H1 (cell line): ENCODE measurements around the gene SLC8A1. TPM values are rescaled to one million over a fixed set of nuclear protein-coding genes. Genes with fewer than 3 reads are reported as not detected.

Experiments used
- CTCF ChIA-PET: fragments of 300-600 bp; sonication (Branson Sonifier 250); formaldehyde crosslinking; loops from one replicate; lab custom pipeline; 2021; ENCODE audit not compliant: partially characterized antibody; lab: Charles Lee
- POLR2A ChIA-PET: fragments of 300-600 bp; sonication (Branson Sonifier 250); formaldehyde crosslinking; loops from one replicate; lab custom pipeline; 2021; ENCODE audit warnings: inconsistent platforms; ENCODE audit not compliant: partially characterized antibody; lab: Charles Lee
- DNase-seq, 2 experiments: peaks; one replicate each; pipeline versions ENCODE4 v3.0.0 to v3.0.0-alpha.2; 2010 to 2022; ENCODE audit warnings: low spot score in 2 of 2, low read depth in 1 of 2, mixed read lengths in 1 of 2
- FAIRE-seq: peaks from 2 replicates; lab custom pipeline; 2011; peaks lifted over from hg19 to GRCh38; lab: Jason Lieb, UNC
- H2AFZ ChIP-seq: 2 replicates; pipeline ENCODE4 v1.8.1; 2012; ENCODE audit warnings: low read length, inconsistent platforms
- H2AK5ac ChIP-seq: 2 replicates; pipeline ENCODE4 v1.6.1; 2013; ENCODE audit warnings: low read depth, low read length
- H2BK120ac ChIP-seq: replicated peaks from 2 replicates; pipeline ENCODE3; 2013; ENCODE audit warnings: low read depth, low read length, inconsistent platforms
- H2BK12ac ChIP-seq: 2 replicates; pipeline ENCODE4 v1.6.1; 2013; ENCODE audit warnings: low read depth, low read length
- H2BK15ac ChIP-seq: 2 replicates; pipeline ENCODE4 v1.6.1; 2013; ENCODE audit warnings: low read length
- H2BK20ac ChIP-seq: 2 replicates; pipeline ENCODE4 v1.6.1; 2013; ENCODE audit warnings: low read length
- H2BK5ac ChIP-seq: 2 replicates; pipeline ENCODE4 v1.6.1; 2013; ENCODE audit warnings: low read depth, low read length
- H3K14ac ChIP-seq: 2 replicates; pipeline ENCODE4 v1.6.1; 2013; ENCODE audit warnings: inconsistent platforms; ENCODE audit not compliant: insufficient read length
- H3K18ac ChIP-seq: 2 replicates; pipeline ENCODE4 v1.6.1; 2013; ENCODE audit warnings: low read length; ENCODE audit errors: extremely low read depth
- H3K23ac ChIP-seq: 2 replicates; pipeline ENCODE4 v1.6.1; 2013; ENCODE audit warnings: inconsistent platforms; ENCODE audit not compliant: insufficient read length
- H3K23me2 ChIP-seq: 2 replicates; pipeline ENCODE4 v1.6.1; 2013; ENCODE audit warnings: low read depth, low read length
- H3K27ac ChIP-seq: 2 replicates; pipeline ENCODE4 v1.6.1; 2011; ENCODE audit warnings: low read depth, low read length, inconsistent platforms
- H3K27me3 ChIP-seq, 4 experiments: replicated peaks in 1 of 4; 1 replicate in 1 of 4; 2 replicates in 3 of 4; pipeline versions ENCODE4 v1.6.1 to v1.8.1; 2011 to 2013; ENCODE audit warnings: low read length in 3 of 4, mild to moderate bottlenecking in 3 of 4, inconsistent platforms in 2 of 4, mixed read lengths in 2 of 4, moderate library complexity in 1 of 4; ENCODE audit not compliant: control insufficient read depth in 3 of 4, insufficient read depth in 3 of 4; ENCODE audit errors: extremely low read depth in 1 of 4
- H3K36me3 ChIP-seq, 4 experiments: 2 replicates each; pipeline versions ENCODE4 v1.6.1 to v1.8.1; 2011 to 2013; ENCODE audit warnings: mild to moderate bottlenecking in 4 of 4, low read length in 3 of 4, moderate library complexity in 2 of 4, control low read depth in 1 of 4, inconsistent platforms in 1 of 4; ENCODE audit not compliant: insufficient read depth in 4 of 4, control insufficient read depth in 2 of 4
- H3K4ac ChIP-seq: replicated peaks from 2 replicates; pipeline ENCODE3; 2013; ENCODE audit warnings: low read length, low read depth, mixed read lengths, inconsistent platforms; ENCODE audit not compliant: insufficient read length
- H3K4me1 ChIP-seq, 4 experiments: replicated peaks in 1 of 4; 1 replicate in 1 of 4; 2 replicates in 3 of 4; pipeline versions ENCODE4 v1.6.1 to v1.8.1; 2011 to 2013; ENCODE audit warnings: low read length in 3 of 4, inconsistent platforms in 2 of 4, mixed read lengths in 1 of 4; ENCODE audit not compliant: insufficient read depth in 4 of 4, control insufficient read depth in 3 of 4
- H3K4me2 ChIP-seq, 2 experiments: 2 replicates each; pipeline versions ENCODE4 v1.6.1 to v1.8.1; 2011 to 2013; ENCODE audit warnings: low read depth in 2 of 2, low read length in 2 of 2, control low read depth in 1 of 2, inconsistent platforms in 1 of 2, mild to moderate bottlenecking in 1 of 2; ENCODE audit not compliant: insufficient read depth in 1 of 2
- H3K4me3 ChIP-seq, 4 experiments: fragments of 200-600, 300-600 bp in 1 of 4; sonication (generic), shearing (Covaris generic), sonication (Bioruptor Twin) in 1 of 4; 2 replicates each; pipeline versions ENCODE4 v1.5.1 to v1.8.1; 2011 to 2016; ENCODE audit warnings: low read length in 4 of 4, low read depth in 3 of 4, control low read depth in 2 of 4, inconsistent platforms in 2 of 4, mild to moderate bottlenecking in 2 of 4, mixed read lengths in 1 of 4, moderate library complexity in 1 of 4; ENCODE audit not compliant: insufficient read depth in 2 of 4; ENCODE audit errors: extremely low read depth in 1 of 4
- H3K56ac ChIP-seq: replicated peaks from 2 replicates; pipeline ENCODE3; 2013; ENCODE audit warnings: low read depth, mild to moderate bottlenecking, mixed read lengths, low read length, inconsistent platforms; ENCODE audit not compliant: insufficient read length
- H3K79me1 ChIP-seq: 2 replicates; pipeline ENCODE4 v1.6.1; 2013; ENCODE audit warnings: low read depth, low read length, control low read depth
- H3K79me2 ChIP-seq, 2 experiments: 2 replicates each; pipeline versions ENCODE4 v1.6.1 to v1.8.1; 2012 to 2013; ENCODE audit warnings: low read length in 2 of 2, mild to moderate bottlenecking in 2 of 2, inconsistent platforms in 1 of 2; ENCODE audit not compliant: insufficient read depth in 2 of 2, control insufficient read depth in 1 of 2
- H3K9ac ChIP-seq, 4 experiments: replicated peaks in 1 of 4; 1 replicate in 1 of 4; 2 replicates in 3 of 4; pipeline versions ENCODE4 v1.6.1 to v1.8.1; 2011 to 2013; ENCODE audit warnings: low read depth in 3 of 4, low read length in 3 of 4, control low read depth in 2 of 4, mild to moderate bottlenecking in 2 of 4, moderate library complexity in 2 of 4, inconsistent platforms in 1 of 4; ENCODE audit errors: extremely low read depth in 1 of 4
- H3K9me3 ChIP-seq, 2 experiments: 2 replicates each; pipeline versions ENCODE4 v1.6.1 to v1.8.1; 2012 to 2013; ENCODE audit warnings: mild to moderate bottlenecking in 2 of 2, moderate library complexity in 2 of 2, control low read depth in 1 of 2, inconsistent platforms in 1 of 2, low read depth in 1 of 2, low read length in 1 of 2, mixed read lengths in 1 of 2; ENCODE audit not compliant: insufficient read depth in 2 of 2
- H4K20me1 ChIP-seq, 2 experiments: replicated peaks in 1 of 2; 2 replicates each; pipeline versions ENCODE3 to v1.8.1; 2011 to 2013; ENCODE audit warnings: inconsistent platforms in 2 of 2, low read length in 2 of 2, mild to moderate bottlenecking in 1 of 2; ENCODE audit not compliant: insufficient read depth in 2 of 2, control insufficient read depth in 1 of 2
- H4K5ac ChIP-seq: 2 replicates; pipeline ENCODE4 v1.6.1; 2013; ENCODE audit warnings: low read length, low read depth, mixed read lengths, inconsistent platforms; ENCODE audit not compliant: insufficient read length
- H4K8ac ChIP-seq: 2 replicates; pipeline ENCODE4 v1.8.0; 2013; ENCODE audit warnings: mild to moderate bottlenecking, moderate library complexity, low read length, inconsistent platforms; ENCODE audit not compliant: insufficient read depth; ENCODE audit errors: extremely low read depth
- H4K91ac ChIP-seq: replicated peaks from 2 replicates; pipeline ENCODE3; 2013; ENCODE audit warnings: low read length, mixed read lengths, inconsistent platforms; ENCODE audit not compliant: insufficient read length
- ATF3 ChIP-seq: IDR thresholded peaks from 2 replicates; pipeline ENCODE4 v1.6.1; 2011; ENCODE audit warnings: low read depth, mild to moderate bottlenecking, low read length; ENCODE audit not compliant: insufficient read depth
- BCL11A ChIP-seq, 2 experiments: IDR thresholded peaks; one replicate each; pipeline ENCODE4 v1.6.1; 2011; ENCODE audit warnings: low read depth in 2 of 2, low read length in 2 of 2, mild to moderate bottlenecking in 2 of 2
- FOSL1 ChIP-seq: IDR thresholded peaks from 2 replicates; pipeline ENCODE4 v1.6.1; 2011; ENCODE audit warnings: mild to moderate bottlenecking, low read depth, low read length, moderate library complexity; ENCODE audit not compliant: insufficient read depth
- JUND ChIP-seq: IDR thresholded peaks from 2 replicates; pipeline ENCODE4 v1.6.1; 2011; ENCODE audit warnings: mild to moderate bottlenecking, improper control_type of control experiment, low read length
- MAFK ChIP-seq: IDR thresholded peaks from 2 replicates; pipeline ENCODE4 v1.6.1; 2012; ENCODE audit warnings: low read depth, mild to moderate bottlenecking, improper control_type of control experiment, low read length
- SAP30 ChIP-seq: fragments of 300-600 bp; sonication (generic); IDR thresholded peaks from 2 replicates; pipeline ENCODE4 v1.7.1; 2012; ENCODE audit warnings: low read length, moderate library complexity, mild to moderate bottlenecking, inconsistent platforms; ENCODE audit not compliant: insufficient read depth, insufficient replicate concordance
- SIX5 ChIP-seq: IDR thresholded peaks from 2 replicates; pipeline ENCODE4 v1.6.1; 2011; ENCODE audit warnings: mild to moderate bottlenecking, low read depth, low read length
- SP4 ChIP-seq: IDR thresholded peaks from 2 replicates; pipeline ENCODE4 v1.6.1; 2012; ENCODE audit warnings: low read length, inconsistent platforms
- SRF ChIP-seq: IDR thresholded peaks from 2 replicates; pipeline ENCODE4 v1.6.1; 2011; ENCODE audit warnings: mild to moderate bottlenecking, low read depth, low read length, moderate library complexity
- TAF7 ChIP-seq: optimal IDR thresholded peaks from 2 replicates; pipeline ENCODE3; 2011; ENCODE audit warnings: low read depth, mild to moderate bottlenecking, inconsistent platforms, low read length, moderate library complexity, borderline replicate concordance
- YY1 ChIP-seq: IDR thresholded peaks from 2 replicates; pipeline ENCODE4 v1.6.1; 2011; ENCODE audit warnings: low read depth, mild to moderate bottlenecking, low read length
- WGBS, 2 experiments: shearing (Covaris generic) in 1 of 2; methylation state at CpG; one replicate each; pipeline versions ENCODE4 v1.1.6 to v1.1.7; 2013 to 2015; ENCODE audit warnings: low lambda C conversion rate in 2 of 2, mixed read lengths in 2 of 2, inconsistent platforms in 1 of 2, low coverage in 1 of 2, missing lambda C conversion rate in 1 of 2; ENCODE audit not compliant: insufficient replicate concordance in 2 of 2, insufficient coverage in 1 of 2, insufficient read length in 1 of 2; ENCODE audit errors: extremely low coverage in 1 of 2, missing lambda C conversion rate in 1 of 2; 5-methylcytosine and 5-hydroxymethylcytosine counted together
- polyA plus RNA-seq, 7 experiments: library from polyadenylated mRNA; depleted of rRNA in 3 of 7; stranded (reverse) in 5 of 7; unstranded in 2 of 7; fragments of >200 nt in 5 of 7; fragments of 200-250 nt in 2 of 7; gene quantifications; 1 replicate in 5 of 7; 2 replicates in 1 of 7; 4 replicates in 1 of 7; pipeline versions ENCODE4 v1.2.1 to v1.2.3, GENCODE V29; 2011 to 2013; ENCODE audit warnings: missing spikeins in 2 of 7, mixed read lengths in 2 of 7
- total RNA-seq: library from RNA; stranded (reverse); fragmentation: NEBNext Ultra II Directional; extraction: Animal tissue kit (Norgen Biotek cat#: 25700); gene quantifications from 2 replicates; pipeline ENCODE4 v1.2.1, GENCODE V29; 2021
- TF ChIP-seq, protein P1 (sequence below), 3 experiments: IDR thresholded peaks; 1 replicate in 2 of 3; 2 replicates in 1 of 3; pipeline versions ENCODE4 v1.5.1 to v1.6.1; 2011; ENCODE audit warnings: low read length in 3 of 3, mild to moderate bottlenecking in 3 of 3, inconsistent platforms in 2 of 3, low read depth in 1 of 3, moderate library complexity in 1 of 3; ENCODE audit not compliant: insufficient read depth in 1 of 3; ENCODE audit errors: control extremely low read depth in 1 of 3

Gene SLC8A1
- total and polyA plus RNA-seq, 2 of the 8 experiments (the other 6 are each of a cell fraction or from before 2014, with no cell fraction given) = 0.68 to 3.6 TPM

- no peak overlapping the region for H3K14ac ChIP-seq
- no peak overlapping the region for H2BK12ac ChIP-seq
- H3K4me3 ChIP-seq = no peak overlapping the region
- FAIRE-seq (no peak), DNase-seq (no peak)
- no peak overlapping the region for H3K4me2 ChIP-seq
- no peak overlapping the region for H2BK20ac ChIP-seq
- no peak overlapping the region for H3K18ac ChIP-seq
- no peaks in the 10 kb centered on the region for H3K36me3 ChIP-seq
- no peak overlapping the region for H2AK5ac ChIP-seq
- H3K4ac ChIP-seq = no peak overlapping the region
- no peak overlapping the region for H3K27ac ChIP-seq
- no peaks in the 10 kb centered on the region for H3K23me2 ChIP-seq
- H2BK120ac ChIP-seq = no peak overlapping the region
- H3K9me3 ChIP-seq = no peaks in the 10 kb centered on the region
- no peak overlapping the region for H2AFZ ChIP-seq
- H2BK5ac ChIP-seq = no peak overlapping the region
- H3K79me2 ChIP-seq = no peaks in the 10 kb centered on the region
- no peak overlapping the region for H3K23ac ChIP-seq
- ChIA-PET POLR2A (no interaction called here), CTCF (no interaction called here)
- H4K20me1 ChIP-seq = no peaks in the 10 kb centered on the region
- H4K8ac ChIP-seq = no peak overlapping the region
- no peak overlapping the region for H4K5ac ChIP-seq
- no peak overlapping the region for H3K9ac ChIP-seq
- H3K27me3 ChIP-seq = no peaks in the 10 kb centered on the region
- WGBS, 2 experiments = 89% methylated on average over 3 of the region's 3 CpGs; no CpG with 5 or more reads in 1 of the 2 experiments
- no peak overlapping the region for H4K91ac ChIP-seq
- H3K4me1 ChIP-seq = peaks cover 0 to 2% (median 0%) of the 10 kb centered on the region in 4 experiments; a peak in 1 of 7 replicates
- H3K79me1 ChIP-seq = no peaks in the 10 kb centered on the region
- H2BK15ac ChIP-seq = no peak overlapping the region
- H3K56ac ChIP-seq = no peak overlapping the region
- TF ChIP-seq, protein P1, sequence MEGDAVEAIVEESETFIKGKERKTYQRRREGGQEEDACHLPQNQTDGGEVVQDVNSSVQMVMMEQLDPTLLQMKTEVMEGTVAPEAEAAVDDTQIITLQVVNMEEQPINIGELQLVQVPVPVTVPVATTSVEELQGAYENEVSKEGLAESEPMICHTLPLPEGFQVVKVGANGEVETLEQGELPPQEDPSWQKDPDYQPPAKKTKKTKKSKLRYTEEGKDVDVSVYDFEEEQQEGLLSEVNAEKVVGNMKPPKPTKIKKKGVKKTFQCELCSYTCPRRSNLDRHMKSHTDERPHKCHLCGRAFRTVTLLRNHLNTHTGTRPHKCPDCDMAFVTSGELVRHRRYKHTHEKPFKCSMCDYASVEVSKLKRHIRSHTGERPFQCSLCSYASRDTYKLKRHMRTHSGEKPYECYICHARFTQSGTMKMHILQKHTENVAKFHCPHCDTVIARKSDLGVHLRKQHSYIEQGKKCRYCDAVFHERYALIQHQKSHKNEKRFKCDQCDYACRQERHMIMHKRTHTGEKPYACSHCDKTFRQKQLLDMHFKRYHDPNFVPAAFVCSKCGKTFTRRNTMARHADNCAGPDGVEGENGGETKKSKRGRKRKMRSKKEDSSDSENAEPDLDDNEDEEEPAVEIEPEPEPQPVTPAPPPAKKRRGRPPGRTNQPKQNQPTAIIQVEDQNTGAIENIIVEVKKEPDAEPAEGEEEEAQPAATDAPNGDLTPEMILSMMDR (IDR thresholded peaks at IDR 0.05; ENCODE audit: control extremely low read depth in 1 of 3, insufficient read depth in 1 of 3, low read depth in 1 of 3, low read length in 3 of 3) = no peak
- no peak for TF ChIP-seq SP4
- no peak for TF ChIP-seq YY1
- no peak for TF ChIP-seq SRF
- no peak for TF ChIP-seq JUND
- no peak for TF ChIP-seq MAFK
- TF ChIP-seq SIX5 = no peak
- no peak for TF ChIP-seq SAP30
- TF ChIP-seq TAF7 = no peak
- TF ChIP-seq BCL11A (IDR thresholded peaks at IDR 0.05; ENCODE audit: low read depth in 2 of 2, low read length in 2 of 2) = no peak
- no peak for TF ChIP-seq FOSL1
- TF ChIP-seq ATF3 = no peak
These were observed 282.0 kb downstream of the SLC8A1 start for GRCh38 chr2:40169856-40170255.
